Activated CD4-positive, CD25-positive, alpha-beta regulatory T cell treated with anti-CD3 and anti-CD28 coated beads, Interleukin-2, amount 50 U/mL, for 24 hours (primary cell): ENCODE data around the gene CBR1.
A peak's percentile ranks its signal among the peaks of the same experiment; 100 is the strongest.
"Not testable (repeated sequence)": the region's sequence is repeated elsewhere in the genome, so short reads cannot be mapped to it uniquely, and the experiment has no call there.

ENCODE experiments used
- ATAC-seq, 2 donors: fragments of 150-1000 bp; cut with Tn5 transposase; one replicate each; pipeline ENCODE4 v1.10.0; 2021; ENCODE audit warnings: mild to moderate bottlenecking in 1 of 2, moderate library complexity in 1 of 2

CBR1 gene

DNA sequence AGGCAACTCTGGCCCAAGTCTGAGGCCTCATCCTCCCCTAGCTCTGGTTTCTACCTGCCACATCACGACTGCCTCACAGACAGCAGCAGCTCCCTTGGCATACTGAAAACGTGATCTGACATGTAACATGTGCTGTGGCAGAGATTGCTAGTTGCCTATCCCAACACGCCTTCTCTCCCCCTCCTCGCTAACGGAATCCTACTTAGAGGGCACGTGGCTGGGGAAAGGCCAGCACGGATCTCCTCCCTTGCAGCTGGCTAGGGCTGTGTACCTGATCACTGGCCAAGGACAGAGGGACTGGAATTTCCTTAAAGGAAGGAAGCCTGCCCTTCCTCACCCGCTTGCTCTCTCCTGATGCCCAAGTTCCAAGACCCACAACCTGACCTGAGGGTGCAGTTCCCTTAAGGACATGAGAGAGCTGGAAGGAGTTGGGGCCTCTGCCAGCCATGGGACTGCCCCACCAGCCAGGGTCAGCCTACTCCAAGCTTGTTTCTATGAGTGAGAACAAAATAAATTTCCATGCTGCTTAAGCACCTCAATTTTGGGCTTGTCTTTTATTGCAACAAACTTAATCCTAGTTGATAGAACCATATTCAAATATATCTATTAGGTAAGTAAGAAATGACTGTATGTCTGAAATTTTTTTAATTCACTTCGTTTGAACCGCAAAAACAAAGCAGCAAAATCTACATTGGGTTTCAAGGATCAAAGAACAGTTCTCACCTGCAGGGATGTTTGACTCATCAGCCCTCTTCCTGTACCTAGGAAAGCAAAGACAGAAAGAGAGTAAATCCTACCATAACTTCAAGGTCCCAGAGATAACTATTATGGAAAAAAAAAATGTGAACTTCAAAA is 16.7 kb upstream of the CBR1 start:
- peak; percentile 17 to 55 for ATAC-seq

DNA sequence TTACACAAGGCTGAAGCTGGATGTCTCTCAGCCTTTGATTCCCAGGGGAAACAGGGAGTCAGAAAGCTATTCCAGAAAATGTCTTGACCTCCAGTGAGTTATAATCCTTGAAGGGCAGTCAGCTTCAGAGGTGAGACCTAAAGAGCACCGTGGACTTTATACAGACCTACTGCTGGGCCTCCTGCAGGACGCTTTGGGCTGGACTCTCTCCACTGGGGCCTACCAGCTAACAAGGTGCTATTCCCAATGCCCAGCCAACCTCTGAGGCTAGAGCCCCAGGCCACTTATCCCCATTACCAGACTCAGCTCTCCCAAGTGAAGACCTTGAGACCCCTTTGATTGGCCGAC is 16.1 kb upstream of the CBR1 start:
- no peak for ATAC-seq

DNA sequence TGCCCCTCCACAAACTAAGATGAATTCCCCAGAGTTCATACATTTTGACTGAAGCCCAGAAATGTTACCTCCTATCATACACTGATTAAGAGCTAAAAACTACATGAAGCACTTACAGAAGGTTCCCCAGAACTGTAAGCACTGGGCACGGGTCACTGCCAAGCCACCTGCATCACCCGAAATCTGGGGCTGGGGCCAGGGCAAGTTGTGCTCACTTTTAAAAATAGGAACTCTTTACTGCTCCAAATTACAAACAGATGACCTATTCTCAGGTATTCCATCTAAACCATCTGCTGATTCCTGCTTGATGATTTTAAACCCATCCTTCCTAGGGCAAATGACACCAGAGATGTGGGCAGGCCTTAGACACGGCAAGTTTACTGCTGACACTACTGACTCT is 14.3 kb upstream of the CBR1 start:
- ATAC-seq = no peak

- ATAC-seq = peak; percentile 12 to 14
Observed at GRCh38 chr21:36059823-36060158, 10.0 kb upstream of the CBR1 start.

DNA sequence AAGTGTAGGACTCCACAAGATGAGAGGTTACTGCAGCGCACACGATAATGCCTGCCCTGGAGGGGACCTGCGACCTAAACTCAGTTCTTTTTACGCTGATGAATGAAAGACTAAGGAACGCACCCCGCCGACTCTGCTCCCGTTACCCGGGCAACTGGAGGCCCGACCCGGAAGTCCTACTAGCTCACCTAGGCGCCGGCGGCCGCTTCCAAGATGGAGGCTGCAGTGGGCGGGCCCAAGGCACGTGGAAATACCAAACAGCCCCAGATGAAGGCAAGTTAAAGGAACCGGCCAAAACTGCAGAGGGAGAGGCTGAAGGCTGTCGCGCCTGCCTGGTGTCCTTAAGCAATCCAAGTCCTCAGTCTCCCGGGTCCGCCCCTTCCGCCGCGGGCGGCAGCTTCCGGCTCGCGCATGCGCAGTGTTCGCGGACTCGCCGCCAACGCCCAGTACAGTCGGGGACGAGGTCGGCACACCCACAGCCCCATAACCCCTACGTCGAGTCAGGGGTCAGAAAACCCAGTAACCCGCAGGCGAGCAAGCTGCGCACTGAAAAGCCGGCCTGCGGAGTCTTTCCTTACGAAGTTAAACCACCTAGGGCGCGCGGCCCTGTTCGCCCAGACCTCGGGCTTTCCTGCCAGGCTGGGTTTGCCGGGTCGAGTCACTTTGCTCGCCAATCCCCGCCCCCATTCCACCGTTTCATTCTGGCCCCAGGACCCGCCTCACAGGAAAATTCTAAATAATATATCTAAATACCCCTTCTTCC is 9.5 kb upstream of the CBR1 start, which contains the start of gene SETD4:
SETD4 (minus strand) TSS at position 368 of the 763 bp plus-strand sequence. CDS start 1,638 bp downstream, outside the sequence.
- peak; percentile 92 for ATAC-seq

- no peak for ATAC-seq
Observed at GRCh38 chr21:36061445-36061844, 8.4 kb upstream of the CBR1 start.

DNA sequence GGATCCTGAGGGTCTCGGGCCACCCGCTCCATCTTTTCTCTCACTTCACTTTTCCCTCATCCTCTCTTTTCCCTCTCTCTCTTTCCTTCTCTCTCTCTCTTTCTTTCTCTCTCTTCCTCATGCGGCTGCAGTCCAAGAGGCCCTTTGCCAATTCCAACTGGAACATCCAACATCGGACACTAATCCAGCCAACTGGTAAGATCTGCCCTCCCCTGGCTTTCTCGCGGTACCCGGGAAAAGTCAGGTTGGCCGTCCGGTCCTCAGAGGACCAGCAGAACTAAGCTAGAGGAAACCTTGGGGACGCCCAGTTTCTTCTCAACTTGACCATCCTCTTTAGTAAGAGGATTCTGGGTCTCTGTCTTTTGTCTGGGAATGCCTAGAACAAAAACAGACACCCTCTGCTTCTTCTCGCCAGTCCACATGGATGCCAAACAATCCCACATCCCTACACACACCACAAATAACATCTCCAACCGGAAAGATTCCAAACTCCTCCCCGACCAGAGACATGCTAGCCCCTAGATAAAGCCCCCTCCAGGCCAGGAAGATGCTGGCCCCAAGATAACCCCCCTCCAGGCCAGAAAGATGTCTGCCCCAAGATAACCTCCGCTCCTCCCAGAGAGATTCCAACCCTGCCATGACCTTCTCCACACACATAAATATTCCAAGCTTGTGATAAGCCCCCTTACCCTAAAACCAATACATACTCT is 6.3 kb upstream of the CBR1 start:
- ATAC-seq = no peak

GRCh38 chr21:36064085-36064460 is 5.8 kb upstream of the CBR1 start:
- no peak for ATAC-seq

DNA sequence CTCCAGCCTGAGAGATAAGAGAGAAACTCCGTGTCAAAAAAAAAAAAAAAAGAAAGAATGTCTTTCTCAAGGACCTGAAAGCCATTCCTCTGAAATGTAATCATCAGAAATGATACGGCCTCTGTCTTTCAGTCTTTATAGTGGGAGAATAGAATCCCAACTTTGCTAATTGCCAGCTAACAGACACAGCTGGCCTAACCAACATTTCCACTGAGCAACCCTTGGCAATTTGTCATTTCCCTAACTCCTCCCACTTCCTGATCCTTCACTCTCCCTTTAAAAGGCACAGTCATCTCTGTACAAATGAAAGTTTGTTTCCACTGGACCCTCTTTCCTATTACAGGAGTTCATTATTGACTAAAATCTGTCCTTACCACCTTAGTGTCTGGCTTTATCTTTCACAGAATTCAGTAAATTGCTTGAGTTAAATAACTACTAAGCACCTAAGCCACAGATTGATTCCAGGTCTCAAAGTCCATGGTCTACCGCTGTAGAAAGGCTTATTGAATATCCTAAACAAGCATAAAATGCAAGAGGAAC is 4.3 kb upstream of the CBR1 start:
- ATAC-seq = no peak

DNA sequence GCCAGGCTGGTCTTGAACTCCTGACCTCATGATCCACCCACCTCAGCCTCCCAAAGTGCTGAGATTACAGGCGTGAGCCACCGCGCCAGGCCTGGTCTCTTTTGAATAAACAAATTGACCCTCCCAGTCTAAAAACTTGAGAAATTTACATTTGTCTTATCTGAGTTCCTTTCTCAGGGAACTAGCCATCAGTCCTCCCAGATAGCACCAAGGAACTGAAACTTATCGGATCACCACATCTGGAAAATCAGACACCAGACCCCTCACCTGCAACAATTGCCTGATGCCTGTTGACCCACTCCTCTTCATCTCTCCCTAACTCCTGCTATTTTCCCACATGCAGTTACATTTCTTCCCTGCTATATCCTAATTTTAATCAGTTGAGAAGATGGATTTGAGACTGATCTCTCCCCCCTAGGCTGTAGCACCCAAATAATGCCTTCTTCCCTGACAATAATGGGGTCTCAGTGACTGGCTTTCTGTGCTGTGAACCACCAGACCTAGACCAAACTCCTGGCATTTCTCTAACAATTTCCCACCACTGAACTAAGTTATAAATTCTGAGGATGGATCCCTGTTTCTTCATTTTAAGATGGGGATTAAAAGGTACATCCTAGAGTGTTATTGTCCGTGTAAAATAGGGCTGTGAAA is 951 bp upstream of the CBR1 start:
- no peak for ATAC-seq

GRCh38 chr21:36070999-36071398 is 1.2 kb downstream of the CBR1 start:
- no peak for ATAC-seq

GRCh38 chr21:36072453-36073162 is 2.8 kb downstream of the CBR1 start:
- ATAC-seq = no peak

DNA sequence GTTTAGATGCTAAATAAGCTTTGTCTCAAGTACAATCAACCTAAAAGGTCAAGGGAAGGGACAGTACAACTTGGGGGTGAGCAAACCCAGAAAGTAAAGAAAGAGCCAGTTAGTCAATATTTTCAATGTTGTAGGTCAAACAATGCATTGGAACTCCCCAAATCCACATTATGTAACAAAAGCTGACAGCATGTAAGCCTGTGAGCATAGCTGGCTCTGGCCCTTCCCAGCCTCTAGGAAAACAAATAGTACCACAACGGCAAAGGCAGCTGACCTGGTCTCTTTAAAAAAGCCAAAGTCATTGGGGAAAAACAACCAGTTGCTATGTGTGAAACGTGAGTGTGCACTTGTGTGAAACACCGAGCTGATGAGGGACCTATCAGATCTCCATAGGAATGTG is 3.4 kb downstream of the CBR1 start:
- no peak for ATAC-seq

- ATAC-seq = not testable (repeated sequence)
Observed at GRCh38 chr21:36073911-36074310, 4.1 kb downstream of the CBR1 start.

- no peak for ATAC-seq
Observed at GRCh38 chr21:36075171-36075570, 5.3 kb downstream of the CBR1 start.

DNA sequence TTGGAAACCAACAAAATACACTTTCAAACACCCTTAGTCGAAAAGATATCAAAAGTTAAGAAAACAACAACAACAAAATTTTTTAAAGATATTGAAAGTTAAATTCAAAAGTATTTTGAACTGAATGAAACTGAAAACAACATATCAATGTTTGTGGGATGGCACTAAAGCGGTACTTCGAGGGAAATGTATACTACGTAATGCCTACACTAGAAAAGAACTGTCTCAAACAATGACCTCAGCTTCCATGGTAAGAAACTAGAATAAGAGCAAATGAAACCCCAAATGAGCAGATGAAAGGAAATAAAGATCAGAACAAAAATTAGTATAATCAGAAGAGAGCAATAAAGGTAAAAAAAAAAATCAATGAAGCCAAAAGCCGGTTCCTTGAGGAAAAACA is 6.1 kb downstream of the CBR1 start:
- no peak for ATAC-seq

- ATAC-seq = no peak
Observed at GRCh38 chr21:36076878-36077655, 7.2 kb downstream of the CBR1 start.

- ATAC-seq = no peak
Observed at GRCh38 chr21:36077758-36078157, 7.9 kb downstream of the CBR1 start.

DNA sequence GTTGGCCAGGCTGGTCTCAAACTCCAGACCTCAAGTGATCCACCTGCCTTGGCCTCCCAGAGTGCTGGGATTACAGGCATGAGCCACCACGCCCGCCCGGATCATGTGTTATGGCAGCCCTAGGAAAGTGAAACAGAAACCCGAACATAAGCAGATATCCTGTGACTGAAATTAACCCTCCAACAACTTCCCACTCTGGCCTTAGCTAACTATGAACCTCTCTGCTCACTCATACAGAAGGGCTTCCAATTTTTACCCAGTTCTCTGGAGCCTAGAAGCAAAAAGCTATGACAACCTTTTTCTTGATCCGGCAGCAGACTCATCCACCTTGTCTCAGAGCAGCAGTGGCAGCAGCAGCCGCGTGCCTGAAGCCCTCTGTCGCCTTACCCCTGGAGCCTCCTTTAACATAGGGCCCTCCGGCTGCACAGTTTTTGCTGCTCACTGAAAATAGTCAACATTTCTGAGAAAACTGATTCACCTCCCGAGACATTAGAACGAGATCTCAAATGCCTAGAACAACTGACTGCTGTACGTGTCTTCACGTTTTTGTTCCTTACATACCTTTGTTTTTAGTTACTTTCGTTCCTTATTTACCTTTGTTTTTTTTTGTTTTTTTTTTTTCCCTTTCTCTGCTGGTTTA is 9.3 kb downstream of the CBR1 start:
- peak; percentile 85 to 90 for ATAC-seq

DNA sequence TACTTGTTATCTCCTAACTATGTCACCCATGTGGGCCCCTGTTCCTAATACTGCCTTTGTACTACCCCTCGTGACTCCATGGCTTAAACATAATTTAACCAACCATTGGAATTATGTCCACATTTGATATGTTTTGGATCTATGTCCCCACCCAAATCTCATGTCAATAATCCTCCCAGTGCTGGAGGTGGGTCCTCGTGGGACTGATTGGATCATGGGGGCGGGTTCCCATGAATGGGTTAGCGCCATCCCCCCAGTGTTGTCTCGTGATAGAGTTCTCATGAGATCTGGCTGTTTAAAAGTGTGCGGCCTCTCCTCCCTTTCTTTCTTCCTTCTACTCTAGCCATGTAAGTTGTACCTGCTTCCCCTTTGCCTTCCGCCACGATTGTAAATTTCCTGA is 9.8 kb downstream of the CBR1 start:
- no peak for ATAC-seq

DNA sequence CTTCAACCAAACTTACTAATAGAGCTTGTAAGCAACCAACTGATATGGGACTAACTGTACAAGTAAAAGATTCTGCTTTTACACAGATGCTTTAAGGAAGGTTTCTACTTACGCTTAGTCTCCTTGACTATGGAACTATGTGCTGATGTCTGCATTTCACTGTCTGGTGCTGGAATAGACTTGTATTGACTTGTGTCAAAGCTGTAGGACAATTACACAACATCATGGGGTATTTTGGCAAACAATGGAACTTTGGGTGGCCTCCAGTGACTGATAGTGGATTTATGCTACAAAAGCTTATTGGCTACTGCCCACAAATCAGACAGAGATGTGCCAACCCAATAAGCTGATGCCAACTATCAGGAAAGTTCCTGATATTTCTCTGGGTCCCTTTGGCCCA is 10.6 kb downstream of the CBR1 start:
- no peak for ATAC-seq
